Ectodermal cell (in vitro differentiated cells): Measurements from ENCODE around the gene HIVEP2.

ENCODE experiments used
- H3K27ac ChIP-seq: 2 replicates; pipeline ENCODE4 v1.7.0; 2013; ENCODE audit warnings: mild to moderate bottlenecking, low read depth, low read length; ENCODE audit not compliant: insufficient read depth, poor library complexity, severe bottlenecking
- H3K27me3 ChIP-seq: 2 replicates; pipeline ENCODE4 v1.7.0; 2013; ENCODE audit warnings: mild to moderate bottlenecking, low read length; ENCODE audit not compliant: insufficient read depth, control insufficient read depth, poor library complexity, severe bottlenecking
- H3K36me3 ChIP-seq: one replicate; pipeline ENCODE4 v1.7.0; 2013; ENCODE audit warnings: low read length; ENCODE audit not compliant: control insufficient read depth, insufficient read depth
- H3K4me1 ChIP-seq: one replicate; pipeline ENCODE4 v1.7.0; 2013; ENCODE audit warnings: low read length; ENCODE audit not compliant: control insufficient read depth, insufficient read depth
- H3K4me3 ChIP-seq: 2 replicates; pipeline ENCODE4 v1.7.0; 2013; ENCODE audit warnings: low read depth, low read length, control low read depth; ENCODE audit not compliant: insufficient read depth
- H3K9me3 ChIP-seq: 2 replicates; pipeline ENCODE4 v1.7.0; 2013; ENCODE audit warnings: mild to moderate bottlenecking, low read length, moderate library complexity; ENCODE audit not compliant: control insufficient read depth
- WGBS, 2 experiments: methylation state at CpG; one replicate each; pipeline ENCODE4 v1.1.7; 2013; ENCODE audit warnings: missing lambda C conversion rate in 2 of 2; 5-methylcytosine and 5-hydroxymethylcytosine counted together

Gene HIVEP2

GRCh38 chr6:142835787-142836535 lies 109.0 kb downstream of the HIVEP2 start:
- 96 to 97% methylated on average over 3 of the region's 3 CpGs for WGBS, 2 experiments
- Histone ChIP-seq H3K36me3 (no peaks in the 10 kb centered on the region), H3K4me3 (no peak overlapping the region), H3K27me3 (no peaks in the 10 kb centered on the region), H3K4me1 (no peaks in the 10 kb centered on the region), H3K9me3 (no peaks in the 10 kb centered on the region), H3K27ac (no peak overlapping the region)

GRCh38 chr6:142834853-142835252 lies 110.1 kb downstream of the HIVEP2 start:
- H3K4me3 ChIP-seq: no peak overlapping the region
- H3K4me1 ChIP-seq: no peaks in the 10 kb centered on the region
- 100% methylated on average over 3 of the region's 3 CpGs for WGBS, 2 experiments
- H3K27me3 ChIP-seq: no peaks in the 10 kb centered on the region
- no peak overlapping the region for H3K27ac ChIP-seq
- H3K9me3 ChIP-seq: no peaks in the 10 kb centered on the region
- H3K36me3 ChIP-seq: no peaks in the 10 kb centered on the region

GRCh38 chr6:142833798-142834197 lies 111.2 kb downstream of the HIVEP2 start:
- no peaks in the 10 kb centered on the region for H3K36me3 ChIP-seq
- no peaks in the 10 kb centered on the region for H3K9me3 ChIP-seq
- H3K4me1 ChIP-seq: no peaks in the 10 kb centered on the region
- H3K27ac ChIP-seq: no peak overlapping the region
- H3K27me3 ChIP-seq: no peaks in the 10 kb centered on the region
- 100% methylated on average over 1 of the region's 2 CpGs; no CpG with 5 or more reads in 1 of the 2 experiments for WGBS, 2 experiments
- H3K4me3 ChIP-seq: no peak overlapping the region

GRCh38 chr6:142833054-142833453 lies 111.9 kb downstream of the HIVEP2 start:
- H3K27ac ChIP-seq: no peak overlapping the region
- H3K4me3 ChIP-seq: no peak overlapping the region
- no peaks in the 10 kb centered on the region for H3K9me3 ChIP-seq

GRCh38 chr6:142830807-142831206 lies 114.2 kb downstream of the HIVEP2 start:
- no peak overlapping the region for H3K27ac ChIP-seq
- H3K4me1 ChIP-seq: no peaks in the 10 kb centered on the region
- no peaks in the 10 kb centered on the region for H3K27me3 ChIP-seq
- WGBS, 2 experiments: 93 to 96% methylated on average over 6 of the region's 6 CpGs
- H3K36me3 ChIP-seq: no peaks in the 10 kb centered on the region
- H3K9me3 ChIP-seq: no peaks in the 10 kb centered on the region
- no peak overlapping the region for H3K4me3 ChIP-seq

More at GRCh38 chr6:142833054-142833453, 111.9 kb downstream of the HIVEP2 start:
- no peaks in the 10 kb centered on the region for H3K36me3 ChIP-seq
- no peaks in the 10 kb centered on the region for H3K4me1 ChIP-seq
- no CpG with 5 or more reads among the region's 1 CpG for WGBS, 2 experiments
- H3K27me3 ChIP-seq: no peaks in the 10 kb centered on the region

GRCh38 chr6:142830116-142830710 lies 114.8 kb downstream of the HIVEP2 start:
- no peak overlapping the region for H3K4me3 ChIP-seq
- no peaks in the 10 kb centered on the region for H3K36me3 ChIP-seq
- 94 to 98% methylated on average over 5 of the region's 5 CpGs for WGBS, 2 experiments
- no peak overlapping the region for H3K27ac ChIP-seq
- H3K27me3 ChIP-seq: no peaks in the 10 kb centered on the region
- no peaks in the 10 kb centered on the region for H3K4me1 ChIP-seq
- no peaks in the 10 kb centered on the region for H3K9me3 ChIP-seq

GRCh38 chr6:142829556-142829955 lies 115.4 kb downstream of the HIVEP2 start:
- Histone ChIP-seq H3K9me3 (no peaks in the 10 kb centered on the region), H3K27ac (no peak overlapping the region), H3K4me1 (no peaks in the 10 kb centered on the region), H3K27me3 (no peaks in the 10 kb centered on the region), H3K4me3 (no peak overlapping the region), H3K36me3 (no peaks in the 10 kb centered on the region)
- 100% methylated on average over 1 of the region's 1 CpG; no CpG with 5 or more reads in 1 of the 2 experiments for WGBS, 2 experiments

GRCh38 chr6:142827991-142828390 lies 117.0 kb downstream of the HIVEP2 start:
- Histone ChIP-seq H3K9me3 (no peaks in the 10 kb centered on the region), H3K27ac (no peak overlapping the region), H3K4me1 (no peaks in the 10 kb centered on the region), H3K36me3 (no peaks in the 10 kb centered on the region), H3K4me3 (no peak overlapping the region), H3K27me3 (no peaks in the 10 kb centered on the region)
- WGBS, 2 experiments: 88 to 90% methylated on average over 4 of the region's 4 CpGs

GRCh38 chr6:142827369-142827768 lies 117.6 kb downstream of the HIVEP2 start:
- Histone ChIP-seq H3K4me3 (no peak overlapping the region), H3K27ac (no peak overlapping the region), H3K9me3 (no peaks in the 10 kb centered on the region), H3K36me3 (no peaks in the 10 kb centered on the region), H3K4me1 (no peaks in the 10 kb centered on the region), H3K27me3 (no peaks in the 10 kb centered on the region)
- WGBS, 2 experiments: 97% methylated on average over 7 of the region's 7 CpGs

- no peaks in the 10 kb centered on the region for H3K36me3 ChIP-seq
- H3K27ac ChIP-seq: no peak overlapping the region
- H3K27me3 ChIP-seq: no peaks in the 10 kb centered on the region
- H3K9me3 ChIP-seq: no peaks in the 10 kb centered on the region
- 100% methylated on average over 1 of the region's 1 CpG; no CpG with 5 or more reads in 1 of the 2 experiments for WGBS, 2 experiments
- no peaks in the 10 kb centered on the region for H3K4me1 ChIP-seq
- H3K4me3 ChIP-seq: no peak overlapping the region
Observed at GRCh38 chr6:142825760-142826159, 119.2 kb downstream of the HIVEP2 start.
